Activated CD8-positive, alpha-beta memory T cell treated with anti-CD3 and anti-CD28 coated beads, Interleukin-2, amount 50 U/mL, for 1 hour (primary cell): Measurements from ENCODE around the gene EFNA1.

ENCODE experiments used
- DNase-seq: peaks from one replicate; pipeline ENCODE4 v3.0.0-alpha.2; 2020; ENCODE audit errors: extremely low read depth

Gene EFNA1, protein sequence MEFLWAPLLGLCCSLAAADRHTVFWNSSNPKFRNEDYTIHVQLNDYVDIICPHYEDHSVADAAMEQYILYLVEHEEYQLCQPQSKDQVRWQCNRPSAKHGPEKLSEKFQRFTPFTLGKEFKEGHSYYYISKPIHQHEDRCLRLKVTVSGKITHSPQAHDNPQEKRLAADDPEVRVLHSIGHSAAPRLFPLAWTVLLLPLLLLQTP

DNA sequence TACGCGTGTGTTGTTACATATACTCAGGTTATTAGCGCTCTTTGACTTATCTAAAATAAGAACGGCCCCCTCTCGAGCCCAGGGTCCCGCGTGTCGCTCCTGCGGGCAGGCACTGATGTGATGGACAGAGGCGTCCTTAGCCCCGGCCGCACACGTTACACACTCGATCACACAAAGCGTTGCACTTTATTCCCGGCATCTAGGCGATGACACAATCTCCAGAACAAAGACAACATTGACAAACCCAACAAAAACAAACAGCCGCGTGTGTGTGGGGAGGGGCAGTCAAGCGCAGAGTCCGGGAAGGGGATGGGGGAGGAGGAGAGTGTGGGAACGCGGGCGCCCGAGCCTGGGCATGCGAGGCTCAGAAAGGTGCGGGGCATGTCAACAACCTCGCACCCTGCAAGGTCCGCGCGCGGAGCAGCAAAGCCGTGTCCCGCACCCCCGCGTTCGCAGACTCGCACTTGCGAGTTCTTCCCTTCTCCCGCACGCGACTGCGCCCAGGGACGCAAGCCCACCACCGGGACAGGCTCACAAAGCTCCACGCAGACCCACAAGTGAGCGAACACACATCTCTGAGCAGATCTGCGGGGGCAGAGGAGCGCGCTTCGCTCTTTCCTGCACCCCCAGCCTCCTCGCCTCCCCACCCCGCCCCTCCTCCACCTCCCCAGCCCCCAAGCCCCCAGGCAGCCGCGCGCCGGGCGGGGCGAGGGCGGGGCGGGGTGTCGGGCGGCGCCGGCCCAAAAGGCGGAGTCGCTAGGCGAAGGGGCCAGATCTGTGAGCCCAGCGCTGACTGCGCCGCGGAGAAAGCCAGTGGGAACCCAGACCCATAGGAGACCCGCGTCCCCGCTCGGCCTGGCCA is at the start of gene EFNA1:
EFNA1 (plus strand) TSS at position 772 of the 862 bp plus-strand sequence. CDS start 102 bp downstream, outside the sequence.
- no peak for DNase-seq

DNA sequence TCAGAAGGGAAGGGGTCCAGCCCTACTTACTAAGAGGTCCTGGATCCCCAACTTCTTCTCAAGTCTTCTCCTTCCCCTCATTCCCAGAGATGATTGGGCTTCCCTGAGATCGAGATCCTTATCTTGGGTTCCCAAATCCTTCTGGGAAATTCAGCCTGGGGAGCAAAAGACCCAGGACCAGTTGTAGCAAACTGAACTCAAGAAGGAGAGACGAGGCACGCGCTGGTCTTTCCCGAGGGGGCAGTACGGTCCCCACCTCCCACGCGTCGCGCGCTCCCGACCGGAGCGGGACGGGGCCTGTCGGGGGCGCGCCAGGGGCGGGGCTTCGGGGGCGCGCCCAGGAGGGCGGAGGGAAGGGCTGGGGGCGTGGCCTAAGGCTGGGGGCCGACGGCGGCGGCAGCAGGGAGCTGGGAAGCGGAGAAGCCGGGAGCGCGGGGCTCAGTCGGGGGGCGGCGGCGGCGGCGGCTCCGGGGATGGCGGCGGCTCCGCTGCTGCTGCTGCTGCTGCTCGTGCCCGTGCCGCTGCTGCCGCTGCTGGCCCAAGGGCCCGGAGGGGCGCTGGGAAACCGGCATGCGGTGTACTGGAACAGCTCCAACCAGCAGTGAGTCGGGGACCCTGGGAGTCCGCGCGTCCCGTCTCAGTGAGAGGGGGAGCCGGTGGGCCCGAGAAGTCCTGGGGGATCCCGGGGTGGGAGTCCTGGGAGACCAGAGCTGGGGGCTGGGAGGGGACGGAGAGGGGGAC is 49.0 kb upstream of the EFNA1 start, which contains the start of gene EFNA3:
EFNA3 (plus strand) TSS at position 369 of the 741 bp plus-strand sequence; CDS start at position 474, 105 bp downstream.
- DNase-seq = no peak

DNA sequence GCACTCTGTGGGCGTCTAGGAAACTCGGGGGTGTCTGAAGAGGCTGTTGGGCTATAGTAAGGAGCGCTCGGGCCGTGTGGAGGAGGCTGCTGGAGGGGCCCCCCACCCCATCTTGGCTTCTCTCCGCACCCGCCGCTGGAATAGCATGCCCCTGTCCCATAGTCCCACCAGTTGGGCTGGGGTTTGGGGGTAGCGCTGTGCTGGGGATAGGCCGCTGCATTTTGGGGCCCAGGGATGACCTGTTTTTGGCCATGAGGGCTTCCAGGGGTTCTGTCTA is 48.5 kb upstream of the EFNA1 start:
- DNase-seq = no peak

DNA sequence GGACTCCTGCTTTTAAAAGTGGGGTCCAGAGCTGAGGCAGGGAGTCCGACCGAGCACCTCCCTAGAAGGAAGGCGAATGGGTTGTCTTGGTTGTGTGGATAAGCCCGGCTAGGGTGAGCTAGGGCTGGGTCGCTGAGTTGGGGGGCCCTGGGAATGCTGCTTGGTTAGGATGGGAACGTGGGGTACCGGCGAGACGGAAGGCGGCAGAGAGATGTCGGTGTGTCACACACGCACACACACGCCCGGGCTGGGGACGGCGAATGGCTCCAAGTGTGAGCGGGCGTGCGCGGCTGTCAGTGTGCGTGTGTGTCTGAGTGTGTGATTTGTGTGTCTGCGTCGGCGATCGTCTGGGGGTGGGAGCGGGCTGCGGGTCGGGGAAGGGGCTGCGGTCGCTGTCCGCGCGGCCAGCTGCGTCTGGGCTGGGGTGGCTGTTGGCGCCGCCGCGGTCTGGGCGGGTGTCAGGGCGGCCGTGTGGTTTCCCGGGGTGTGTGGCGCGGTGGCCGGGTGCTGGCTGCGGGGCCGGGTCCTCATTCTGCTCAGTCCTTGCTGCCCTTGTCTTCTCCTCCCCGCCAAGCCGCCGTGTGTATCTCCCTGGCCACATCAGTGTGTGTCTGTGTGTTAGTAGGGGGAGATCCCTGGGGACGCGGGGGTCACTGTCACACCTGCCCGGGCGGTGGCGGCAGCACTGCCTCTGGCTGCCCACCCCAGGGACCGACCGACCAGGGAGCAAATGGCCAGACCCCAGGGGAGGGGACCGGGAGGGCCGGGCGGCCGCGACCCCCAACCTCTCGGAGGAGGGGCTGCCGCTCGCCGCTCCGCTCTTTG is 48.0 kb upstream of the EFNA1 start:
- no peak for DNase-seq

DNA sequence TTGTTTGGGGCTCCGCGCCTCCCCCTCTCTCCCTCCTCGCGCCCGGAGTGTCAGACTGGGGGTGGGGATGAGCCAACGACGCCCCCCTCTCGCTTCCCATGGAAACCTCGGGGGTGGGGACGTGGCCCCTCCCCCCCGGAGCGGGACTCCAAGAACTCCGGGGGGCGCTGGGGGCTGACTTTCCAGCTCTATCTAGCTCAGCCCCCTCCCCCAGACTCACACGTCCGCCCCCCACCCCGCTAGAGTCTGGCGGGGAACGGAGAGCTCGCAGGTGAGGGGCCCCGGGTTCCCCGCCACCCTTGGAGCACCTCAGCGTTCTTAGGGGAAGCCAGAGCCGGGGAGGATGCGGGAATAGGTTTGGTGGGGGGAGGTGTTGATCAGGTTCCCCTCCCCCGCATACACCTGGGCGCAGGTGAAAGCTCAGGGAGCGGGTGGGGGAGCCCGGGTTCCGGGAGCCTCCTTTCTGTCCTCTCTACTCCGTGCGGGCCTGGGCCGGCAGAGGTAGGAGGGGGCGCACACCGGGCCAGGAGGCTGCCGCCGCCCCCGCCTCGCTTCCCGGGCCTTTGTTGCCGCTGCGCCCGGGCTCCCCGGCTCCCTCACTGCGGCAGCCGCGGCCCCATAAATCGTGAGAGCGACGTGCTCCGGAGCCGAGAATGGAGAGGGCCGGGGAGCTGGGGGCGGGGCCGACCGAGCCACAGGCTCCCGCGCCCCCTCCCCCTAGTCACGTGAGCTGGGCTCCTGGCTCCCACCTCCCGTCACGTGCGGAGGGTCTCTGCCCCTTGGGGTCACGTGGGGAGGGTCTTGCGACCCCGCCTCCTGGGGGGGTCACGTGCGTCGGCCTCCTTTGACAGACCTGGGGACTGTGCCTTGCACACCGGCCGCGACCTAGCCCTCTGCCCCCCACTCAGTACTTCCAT is 47.1 kb upstream of the EFNA1 start:
- DNase-seq = no peak

DNA sequence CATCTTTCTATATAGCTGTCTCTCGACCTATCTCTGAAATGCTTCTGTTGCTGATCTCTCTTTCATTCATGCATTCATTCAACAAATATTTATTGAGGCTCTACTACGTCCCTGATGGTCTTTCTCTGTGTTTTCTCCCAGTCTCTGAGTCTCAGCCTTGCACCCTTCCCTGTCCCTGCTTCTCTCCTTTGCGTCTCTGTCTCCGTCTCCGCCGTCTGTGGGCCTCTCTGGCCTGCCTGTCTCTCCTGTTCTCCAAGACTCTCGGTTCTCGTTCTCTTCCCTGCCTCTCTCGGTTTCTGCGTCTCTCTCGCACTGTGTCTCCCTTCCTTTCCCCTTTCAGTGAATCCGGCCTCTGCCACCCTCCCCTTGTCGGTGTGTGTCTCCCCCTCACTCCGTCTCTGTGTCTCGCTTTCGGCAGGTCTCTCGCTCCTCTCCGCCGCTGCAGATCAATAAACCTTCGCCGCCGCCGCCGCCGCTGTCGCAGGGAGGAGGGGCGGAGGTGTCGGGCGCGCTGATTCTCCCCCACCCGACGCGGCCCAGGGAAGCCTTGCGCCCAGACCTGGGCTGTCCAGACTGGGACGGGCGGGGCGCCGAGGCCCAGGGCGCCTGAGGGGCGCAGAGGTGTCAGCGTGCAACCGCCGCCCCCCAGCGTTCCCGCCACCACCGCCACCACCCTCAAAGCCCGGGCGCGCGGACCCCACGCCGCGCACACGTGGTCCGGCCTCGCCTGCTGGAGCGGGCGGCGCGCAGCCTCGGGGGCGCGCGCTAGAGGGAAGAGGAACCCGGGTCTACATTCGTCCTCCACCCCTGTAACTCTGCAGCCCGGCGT is 46.0 kb upstream of the EFNA1 start:
- no peak for DNase-seq

DNA sequence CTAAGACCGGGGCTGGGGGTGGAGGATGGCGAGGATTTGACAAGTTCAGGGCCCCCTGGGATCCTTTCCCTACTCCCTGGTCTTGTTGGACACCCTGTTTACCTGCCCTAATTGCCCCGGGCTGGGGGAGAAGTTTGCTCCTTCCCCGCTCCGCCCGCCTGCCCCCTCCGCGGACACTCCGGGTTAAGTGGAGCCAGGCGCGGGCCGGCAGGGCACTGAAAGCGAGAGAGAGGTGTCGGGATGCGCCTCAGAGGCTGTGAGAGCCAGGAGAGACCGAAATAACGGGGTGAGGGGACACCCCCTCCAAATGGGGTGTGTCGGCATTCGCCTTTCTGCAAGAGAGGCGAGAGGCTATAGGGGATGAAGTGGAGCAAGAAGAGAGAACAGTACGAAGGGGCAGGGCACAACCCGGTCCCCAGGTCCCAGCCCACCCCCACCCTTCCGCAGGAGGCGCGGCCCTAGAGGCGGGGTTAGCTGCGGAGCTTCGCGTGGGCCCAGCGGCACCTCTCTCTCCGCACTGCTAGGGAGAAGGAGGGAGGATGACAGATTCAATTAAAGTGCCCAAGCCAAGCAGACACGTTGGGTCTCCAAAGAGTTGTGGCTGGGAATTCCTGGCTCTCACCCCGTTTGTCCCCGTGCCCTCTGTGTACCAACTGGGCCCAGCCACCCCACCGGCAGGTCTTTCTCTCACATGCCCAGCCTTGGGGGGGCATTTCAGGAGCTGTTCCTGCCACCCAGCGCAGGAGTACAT is 45.2 kb upstream of the EFNA1 start:
- DNase-seq = no peak

DNA sequence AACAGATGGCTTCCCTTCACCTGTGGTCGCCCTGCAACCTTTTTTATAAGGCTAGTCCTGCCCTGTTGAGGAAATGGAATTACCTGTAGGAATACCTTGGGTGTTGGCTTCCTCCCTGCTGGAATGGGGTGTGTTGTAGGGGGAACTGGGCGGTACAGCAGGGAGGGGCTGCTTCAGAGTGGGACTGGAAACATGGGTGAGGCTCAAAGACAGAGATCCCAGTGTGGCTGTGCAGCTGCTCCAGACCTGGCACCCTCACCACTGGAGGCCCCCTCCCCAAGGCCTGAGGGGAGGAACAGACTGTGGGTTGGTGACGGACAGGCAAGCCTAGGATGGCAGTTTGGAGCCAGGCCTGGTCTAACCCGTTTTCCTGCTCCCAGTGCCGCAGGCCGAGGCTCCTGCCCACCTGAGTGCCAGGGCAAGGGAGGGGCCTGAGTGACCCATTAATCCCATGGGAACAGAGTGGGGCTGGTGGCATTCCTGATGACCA is 44.6 kb upstream of the EFNA1 start:
- DNase-seq = no peak

DNA sequence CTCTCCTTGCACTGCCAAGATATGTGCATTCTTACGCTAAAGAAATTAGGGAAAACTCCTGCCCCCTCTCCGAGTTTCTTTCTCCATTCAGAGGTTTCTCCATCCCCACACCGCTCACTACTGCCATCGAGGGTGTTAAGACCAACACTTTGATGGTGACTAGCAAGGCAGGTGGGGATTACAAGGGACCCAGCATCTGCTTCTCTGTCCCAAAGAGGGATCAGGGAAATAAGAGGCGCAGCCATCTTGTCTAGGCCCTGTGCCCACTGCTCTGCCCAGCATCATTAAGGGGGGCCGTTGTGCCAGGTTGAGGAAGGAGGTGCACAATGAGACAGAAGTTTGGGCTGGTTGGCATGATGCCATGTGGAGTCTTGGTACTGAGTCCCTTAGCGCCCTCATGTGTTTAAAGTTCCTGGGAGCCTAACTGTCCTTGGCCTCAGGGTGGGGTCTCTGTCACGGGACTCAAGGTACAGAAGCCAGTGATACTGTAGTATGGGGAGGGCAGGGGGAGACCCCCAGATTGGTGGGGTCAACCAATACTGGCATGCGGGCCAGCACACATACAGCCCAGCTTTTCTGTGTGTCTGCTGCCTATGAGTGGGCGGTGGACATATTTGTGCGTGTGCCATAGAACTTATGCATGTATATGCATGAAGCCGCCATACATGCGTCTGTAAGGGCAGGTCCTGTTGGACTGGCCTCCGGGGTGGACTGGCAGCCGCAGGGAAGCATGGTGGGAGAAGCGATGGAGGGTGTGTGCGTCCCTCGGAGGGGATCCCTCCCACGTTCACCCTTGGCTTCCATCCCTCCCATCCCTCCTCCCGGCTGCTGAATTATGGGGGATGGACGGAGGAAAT is 43.6 kb upstream of the EFNA1 start:
- DNase-seq = no peak

DNA sequence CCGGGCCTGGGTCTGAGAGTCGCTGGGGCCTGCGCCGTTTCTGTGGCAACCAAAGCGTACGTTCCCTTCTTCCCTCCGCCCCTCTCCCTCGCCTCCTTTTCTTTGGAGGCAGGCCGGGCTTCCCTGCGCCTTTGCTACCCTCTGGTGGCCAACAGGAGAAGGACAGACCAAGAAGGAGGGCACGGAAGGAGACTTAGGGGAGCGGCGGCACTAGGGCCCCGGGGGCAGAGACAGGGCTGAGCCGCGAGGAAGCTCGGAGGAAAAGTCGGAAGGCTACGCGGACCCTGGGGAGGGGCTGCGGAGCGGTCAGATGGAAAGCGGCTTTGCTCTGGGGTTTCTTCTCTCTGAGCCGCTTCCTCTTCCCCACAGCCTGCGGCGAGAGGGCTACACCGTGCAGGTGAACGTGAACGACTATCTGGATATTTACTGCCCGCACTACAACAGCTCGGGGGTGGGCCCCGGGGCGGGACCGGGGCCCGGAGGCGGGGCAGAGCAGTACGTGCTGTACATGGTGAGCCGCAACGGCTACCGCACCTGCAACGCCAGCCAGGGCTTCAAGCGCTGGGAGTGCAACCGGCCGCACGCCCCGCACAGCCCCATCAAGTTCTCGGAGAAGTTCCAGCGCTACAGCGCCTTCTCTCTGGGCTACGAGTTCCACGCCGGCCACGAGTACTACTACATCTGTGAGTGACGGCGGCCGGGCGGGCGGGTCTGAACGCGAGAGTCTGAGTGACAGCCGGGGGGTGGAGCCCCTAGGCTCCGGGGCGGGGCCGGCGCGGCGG is 42.8 kb upstream of the EFNA1 start:
- DNase-seq = peak; percentile 70

DNA sequence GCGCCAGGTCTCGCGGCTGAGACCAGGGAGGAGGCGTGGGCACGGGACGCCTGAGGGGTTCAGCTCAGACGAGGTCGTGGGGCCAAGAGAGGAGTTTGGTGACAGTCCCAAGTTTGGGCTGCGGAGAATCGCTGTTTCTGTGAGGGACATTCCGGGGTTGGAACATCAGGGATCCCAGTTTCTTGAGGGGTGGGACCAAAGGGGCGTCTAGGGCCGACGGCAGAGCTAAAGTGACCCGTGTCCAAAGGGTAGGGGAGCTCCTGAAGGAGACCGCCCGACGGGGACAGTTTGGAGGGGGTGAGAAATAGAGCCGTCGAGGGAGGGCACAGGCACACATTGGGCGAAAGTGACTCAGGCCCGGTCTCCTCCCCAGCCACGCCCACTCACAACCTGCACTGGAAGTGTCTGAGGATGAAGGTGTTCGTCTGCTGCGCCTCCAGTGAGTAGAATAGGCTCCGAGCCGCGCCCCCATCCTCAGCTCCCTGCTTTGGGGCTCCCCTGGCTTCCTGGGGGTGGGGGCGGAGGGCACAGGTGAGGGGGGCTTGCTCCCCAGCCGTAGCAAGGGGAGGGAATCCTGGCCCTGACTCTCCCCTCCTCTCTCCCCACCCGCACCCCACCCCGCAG is 42.1 kb upstream of the EFNA1 start:
- peak; percentile 71 for DNase-seq

DNA sequence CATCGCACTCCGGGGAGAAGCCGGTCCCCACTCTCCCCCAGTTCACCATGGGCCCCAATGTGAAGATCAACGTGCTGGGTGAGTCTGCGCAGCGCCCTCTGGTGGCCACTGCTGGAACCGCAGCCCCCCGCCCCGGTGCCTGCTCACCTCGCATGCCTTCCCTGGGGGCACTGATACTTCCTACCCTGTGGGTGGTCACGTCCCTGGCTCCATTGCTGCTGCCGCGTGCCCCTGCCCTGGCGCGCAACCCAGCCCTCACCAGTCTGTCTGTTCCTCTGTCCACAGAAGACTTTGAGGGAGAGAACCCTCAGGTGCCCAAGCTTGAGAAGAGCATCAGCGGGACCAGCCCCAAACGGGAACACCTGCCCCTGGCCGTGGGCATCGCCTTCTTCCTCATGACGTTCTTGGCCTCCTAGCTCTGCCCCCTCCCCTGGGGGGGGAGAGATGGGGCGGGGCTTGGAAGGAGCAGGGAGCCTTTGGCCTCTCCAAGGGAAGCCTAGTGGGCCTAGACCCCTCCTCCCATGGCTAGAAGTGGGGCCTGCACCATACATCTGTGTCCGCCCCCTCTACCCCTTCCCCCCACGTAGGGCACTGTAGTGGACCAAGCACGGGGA is 41.4 kb upstream of the EFNA1 start:
- DNase-seq = no peak

DNA sequence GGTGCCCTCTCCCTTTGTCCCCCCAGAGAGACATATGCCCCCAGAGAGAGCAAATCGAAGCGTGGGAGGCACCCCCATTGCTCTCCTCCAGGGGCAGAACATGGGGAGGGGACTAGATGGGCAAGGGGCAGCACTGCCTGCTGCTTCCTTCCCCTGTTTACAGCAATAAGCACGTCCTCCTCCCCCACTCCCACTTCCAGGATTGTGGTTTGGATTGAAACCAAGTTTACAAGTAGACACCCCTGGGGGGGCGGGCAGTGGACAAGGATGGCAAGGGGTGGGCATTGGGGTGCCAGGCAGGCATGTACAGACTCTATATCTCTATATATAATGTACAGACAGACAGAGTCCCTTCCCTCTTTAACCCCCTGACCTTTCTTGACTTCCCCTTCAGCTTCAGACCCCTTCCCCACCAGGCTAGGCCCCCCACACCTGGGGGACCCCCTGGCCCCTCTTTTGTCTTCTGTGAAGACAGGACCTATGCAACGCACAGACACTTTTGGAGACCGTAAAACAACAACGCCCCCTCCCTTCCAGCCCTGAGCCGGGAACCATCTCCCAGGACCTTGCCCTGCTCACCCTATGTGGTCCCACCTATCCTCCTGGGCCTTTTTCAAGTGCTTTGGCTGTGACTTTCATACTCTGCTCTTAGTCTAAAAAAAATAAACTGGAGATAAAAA is 40.7 kb upstream of the EFNA1 start:
- no peak for DNase-seq

DNA sequence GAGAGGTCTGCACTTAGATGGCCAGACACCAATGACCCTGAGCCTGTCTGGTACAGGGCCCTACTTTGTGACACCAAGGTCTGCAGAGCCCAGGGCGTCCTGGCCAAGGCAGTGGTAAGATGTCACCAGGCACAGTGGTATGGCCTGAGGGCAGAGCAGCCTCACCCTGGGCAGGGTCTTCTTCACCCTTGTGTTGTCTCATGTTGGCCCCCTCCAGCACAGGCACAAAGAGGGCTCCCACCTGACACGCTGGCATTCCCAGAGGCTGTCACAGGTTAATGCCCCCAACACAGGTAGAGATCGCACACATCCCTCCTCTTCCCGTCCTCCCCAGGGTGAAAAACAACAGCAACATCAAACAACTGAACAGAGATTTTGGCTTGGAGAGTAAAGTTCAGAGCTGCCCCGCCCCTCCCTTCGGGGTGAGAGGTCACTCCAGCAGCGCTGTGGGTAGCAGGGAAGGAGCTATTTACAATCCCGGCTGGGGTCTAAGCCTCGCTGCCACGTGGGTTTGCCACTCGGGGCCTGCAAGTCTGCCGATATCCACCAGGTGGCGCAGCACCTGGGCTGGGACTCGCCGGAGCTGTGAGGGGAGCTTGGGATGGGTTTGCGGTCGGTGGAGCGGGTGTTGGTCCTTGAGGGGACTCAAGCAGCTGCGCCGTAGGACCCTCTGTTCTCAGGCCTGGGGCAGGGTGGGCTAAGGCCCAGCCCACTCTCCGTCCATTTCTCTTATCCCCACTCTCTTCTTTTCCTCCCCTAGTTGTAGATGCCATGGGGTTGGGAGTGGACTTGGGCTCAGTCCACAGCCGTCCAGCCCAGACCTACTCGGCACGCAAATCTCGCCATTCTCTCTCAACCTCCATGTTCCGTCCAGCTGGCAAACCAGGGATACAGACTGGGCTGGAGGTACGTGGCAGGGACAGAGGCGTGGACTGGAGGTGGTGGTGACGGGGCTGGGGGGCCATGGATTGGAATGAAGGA is 36.3 kb upstream of the EFNA1 start:
- DNase-seq = no peak
